ENCODE data around the gene CATSPER3.

DNA sequence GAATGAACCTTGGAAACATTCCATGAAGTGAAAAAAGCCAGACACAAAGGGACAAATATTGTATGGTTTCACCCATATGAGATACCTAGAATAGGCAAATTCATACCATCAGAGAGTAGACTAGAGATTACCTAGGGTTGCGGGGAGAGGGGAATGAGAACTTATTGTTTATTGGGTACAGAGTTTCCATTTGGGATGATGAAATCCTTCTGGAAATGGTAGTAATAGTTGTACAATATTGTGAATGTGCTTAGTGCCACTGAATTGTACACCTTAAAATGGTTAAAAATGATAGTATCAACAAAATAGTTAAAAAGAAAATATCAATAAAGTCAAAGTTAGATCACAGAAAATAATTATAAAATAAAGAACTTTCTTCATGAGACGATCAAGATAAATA lies 25.5 kb downstream of the CATSPER3 start:
- TF ChIP-seq CTCF (IDR thresholded peaks at IDR 0.05; ENCODE audit: insufficient read depth, low read depth, low read length) (no peak), EZH2 (IDR thresholded peaks at IDR 0.05; ENCODE audit: insufficient read depth, low read length) (no peak)

Data from astrocyte (in vitro differentiated cells and primary cell).